GM23338 (cell line): ENCODE results near the gene ZSCAN9. TPM values are rescaled to one million over a fixed set of nuclear protein-coding genes. Genes with fewer than 3 reads are reported as not detected.

Experiments
- ATAC-seq: fragments of 200-7000 bp; cut with Tn5 transposase; 3 replicates; pipeline ENCODE4 v1.9.1; 2020
- DNase-seq: peaks from one replicate; pipeline ENCODE4 v3.0.0-alpha.2; 2015; ENCODE audit warnings: low spot score
- H2AFZ ChIP-seq: fragments of 200-600 bp; sonication (generic); 2 replicates; pipeline ENCODE4 v1.8.0; 2016; ENCODE audit warnings: antibody characterized with exemption, mild to moderate bottlenecking, moderate library complexity
- H3F3A ChIP-seq: fragments of 200-600 bp; sonication (generic); replicated peaks from 2 replicates; pipeline ENCODE4 v1.8.0; 2017; ENCODE audit warnings: antibody characterized with exemption, mixed run types, low read depth
- H3K27ac ChIP-seq: fragments of 200-600 bp; sonication (generic); 2 replicates; pipeline ENCODE4 v1.6.1; 2016; ENCODE audit warnings: low read depth
- H3K27me3 ChIP-seq: fragments of 200-600 bp; sonication (generic); 2 replicates; pipeline ENCODE4 v1.8.0; 2016; ENCODE audit warnings: mild to moderate bottlenecking, mixed run types, moderate library complexity; ENCODE audit not compliant: insufficient read depth
- H3K36me3 ChIP-seq: fragments of 200-600 bp; sonication (generic); 2 replicates; pipeline ENCODE4 v1.8.0; 2016; ENCODE audit warnings: mild to moderate bottlenecking; ENCODE audit not compliant: insufficient read depth
- H3K4me1 ChIP-seq: fragments of 200-600 bp; sonication (generic); 2 replicates; pipeline ENCODE4 v1.8.0; 2016; ENCODE audit warnings: mild to moderate bottlenecking, moderate library complexity; ENCODE audit not compliant: insufficient read depth
- H3K4me2 ChIP-seq: fragments of 200-600 bp; sonication (generic); 2 replicates; pipeline ENCODE4 v1.7.1; 2017; ENCODE audit warnings: mixed run types
- H3K4me3 ChIP-seq: fragments of 200-600 bp; sonication (generic); 2 replicates; pipeline ENCODE4 v1.6.1; 2016; ENCODE audit warnings: mixed run types
- H3K79me2 ChIP-seq: fragments of 200-600 bp; sonication (generic); replicated peaks from 2 replicates; pipeline ENCODE4 v1.8.0; 2017; ENCODE audit warnings: mild to moderate bottlenecking; ENCODE audit not compliant: insufficient read depth
- H3K9me2 ChIP-seq: fragments of 200-600 bp; sonication (generic); 2 replicates; pipeline ENCODE4 v1.8.0; 2017; ENCODE audit not compliant: insufficient read depth
- H4K20me1 ChIP-seq: fragments of 200-600 bp; sonication (generic); replicated peaks from 2 replicates; pipeline ENCODE4 v1.8.0; 2017; ENCODE audit warnings: mild to moderate bottlenecking; ENCODE audit not compliant: insufficient read depth
- H3K27ac Mint-ChIP-seq: 2 replicates; pipeline ENCODE4 v1.8.0; 2020; ENCODE audit warnings: inconsistent platforms, mild to moderate bottlenecking, moderate library complexity, mixed read lengths
- H3K27me3 Mint-ChIP-seq: 3 replicates; pipeline ENCODE4 v1.8.0; 2022; ENCODE audit warnings: low read depth, mild to moderate bottlenecking, moderate library complexity, mixed read lengths, inconsistent platforms; ENCODE audit not compliant: insufficient read depth, poor library complexity
- H3K36me3 Mint-ChIP-seq: 3 replicates; pipeline ENCODE4 v1.8.0; 2021; ENCODE audit warnings: low read depth, mild to moderate bottlenecking, inconsistent platforms, moderate library complexity, mixed read lengths
- H3K4me1 Mint-ChIP-seq: 3 replicates; pipeline ENCODE4 v1.8.0; 2020; ENCODE audit warnings: mild to moderate bottlenecking, inconsistent platforms, mixed read lengths
- H3K4me3 Mint-ChIP-seq: 3 replicates; pipeline ENCODE4 v1.8.0; 2021; ENCODE audit warnings: moderate library complexity, mild to moderate bottlenecking, inconsistent platforms, mixed read lengths
- H3K9me3 Mint-ChIP-seq: 3 replicates; pipeline ENCODE4 v1.8.0; 2020; ENCODE audit warnings: moderate library complexity, mild to moderate bottlenecking, inconsistent platforms, mixed read lengths
- ETS1 ChIP-seq: IDR thresholded peaks from 2 replicates; pipeline ENCODE4 v1.6.1; 2016; ENCODE audit warnings: antibody characterized with exemption
- EZH2phosphoT487 ChIP-seq: fragments of 200-600 bp; sonication (generic); IDR thresholded peaks from one replicate; pipeline ENCODE4 v1.8.1; 2018; ENCODE audit warnings: antibody characterized with exemption; ENCODE audit not compliant: unreplicated experiment
- JUNB ChIP-seq: IDR thresholded peaks from one replicate; pipeline ENCODE4 v1.6.1; 2016; ENCODE audit warnings: antibody characterized with exemption; ENCODE audit not compliant: unreplicated experiment
- NANOG ChIP-seq: IDR thresholded peaks from 2 replicates; pipeline ENCODE4 v1.6.1; 2016; ENCODE audit warnings: antibody characterized with exemption, borderline replicate concordance
- POLR2AphosphoS5 ChIP-seq: IDR thresholded peaks from 2 replicates; pipeline ENCODE4 v1.6.1; 2016; ENCODE audit warnings: antibody characterized with exemption, low read depth
- ZNF462 ChIP-seq: fragments of 250-450 bp; sonication (Bioruptor Pico); IDR thresholded peaks from 2 replicates; pipeline ENCODE4 v1.5.0; 2020; ENCODE audit warnings: mild to moderate bottlenecking, moderate library complexity
- polyA plus RNA-seq: library from polyadenylated mRNA; unstranded; fragments of >200 nt; fragmentation: Nextera tagmentation; extraction: Ambion mirVana; gene quantifications from 2 replicates; pipeline ENCODE4 v1.2.1, GENCODE V29; 2016
- total RNA-seq: library from RNA; depleted of rRNA; stranded (reverse); fragments of >200 nt; shearing (Covaris generic); gene quantifications from 2 replicates; pipeline ENCODE4 v1.2.3, GENCODE V29; 2014

The ZSCAN9 gene
- total and polyA plus RNA-seq, 2 experiments from 2014 or later = 10.0 to 10.9 TPM

- TF ChIP-seq ZNF462 (CRISPR knock-in tag) = no peak
Observed at GRCh38 chr6:28264834-28265401, 39.8 kb downstream of the ZSCAN9 start (continued).

- H3K27me3 ChIP-seq = peaks cover 26% of the 10 kb centered on the region
- H3F3A ChIP-seq = peaks cover 3% of the 10 kb centered on the region; the same call in 1 of the 2 replicates
- peak overlapping the region; percentile 95 for H3K4me2 ChIP-seq
- Mint-ChIP-seq H3K9me3 (no peaks in the 10 kb centered on the region), H3K27ac (no peak overlapping the region), H3K4me1 (no peaks in the 10 kb centered on the region; the same call in 2 of the 3 replicates), H3K27me3 (peaks cover under 1% of the 10 kb centered on the region), H3K36me3 (no peaks in the 10 kb centered on the region), H3K4me3 (no peak overlapping the region)
- no peaks in the 10 kb centered on the region for H3K36me3 ChIP-seq
- H3K9me2 ChIP-seq = no peaks in the 10 kb centered on the region
- H4K20me1 ChIP-seq = no peaks in the 10 kb centered on the region; the same call in 1 of the 2 replicates
- peak overlapping the region; percentile 92 for H3K27ac ChIP-seq
- no peaks in the 10 kb centered on the region for H3K4me1 ChIP-seq
- no peak for DNase-seq
- peaks cover 21% of the 10 kb centered on the region for H3K79me2 ChIP-seq
- H2AFZ ChIP-seq = peak overlapping the region; percentile 48
- peak overlapping the region; percentile 91 for H3K4me3 ChIP-seq
- ATAC-seq = no peak
- TF ChIP-seq JUNB = no peak
- no peak for TF ChIP-seq ETS1
- TF ChIP-seq POLR2AphosphoS5 = no peak
- TF ChIP-seq EZH2phosphoT487 = no peak
- no peak for TF ChIP-seq NANOG
- TF ChIP-seq ZNF462 (CRISPR knock-in tag) = no peak
Observed at GRCh38 chr6:28266563-28266961, 41.5 kb downstream of the ZSCAN9 start.
